Immature natural killer cell (primary cell): Measurements from ENCODE around the gene RALGPS1. TPM values are rescaled to one million over a fixed set of nuclear protein-coding genes. Genes with fewer than 3 reads are reported as not detected.
A peak's percentile ranks its signal among the peaks of the same experiment; 100 is the strongest.

ENCODE experiments used
- DNase-seq, 3 donors: peaks; one replicate each; pipeline ENCODE4 v3.0.0; 2022; ENCODE audit warnings: mixed read lengths in 1 of 3
- H3K27ac Mint-ChIP-seq, 6 donors: one replicate each; pipeline ENCODE4 v1.8.0; 2020; ENCODE audit warnings: mixed read lengths in 6 of 6, mild to moderate bottlenecking in 5 of 6, inconsistent platforms in 4 of 6, moderate library complexity in 3 of 6
- H3K27me3 Mint-ChIP-seq, 3 donors: one replicate each; pipeline ENCODE4 v1.8.0; 2020 to 2021; ENCODE audit warnings: low read depth in 3 of 3, mild to moderate bottlenecking in 3 of 3, mixed read lengths in 3 of 3, moderate library complexity in 3 of 3, inconsistent platforms in 1 of 3
- H3K36me3 Mint-ChIP-seq, 3 donors: one replicate each; pipeline ENCODE4 v1.8.0; 2020; ENCODE audit warnings: mixed read lengths in 3 of 3, inconsistent platforms in 2 of 3, mild to moderate bottlenecking in 2 of 3
- H3K4me1 Mint-ChIP-seq, 2 donors: one replicate each; pipeline ENCODE4 v1.8.0; 2020; ENCODE audit warnings: inconsistent platforms in 2 of 2, mild to moderate bottlenecking in 2 of 2, mixed read lengths in 2 of 2, moderate library complexity in 1 of 2
- H3K4me3 Mint-ChIP-seq, 5 donors: one replicate each; pipeline ENCODE4 v1.8.0; 2020; ENCODE audit warnings: mild to moderate bottlenecking in 5 of 5, mixed read lengths in 5 of 5, inconsistent platforms in 3 of 5, moderate library complexity in 3 of 5
- H3K9me3 Mint-ChIP-seq, 6 donors: one replicate each; pipeline ENCODE4 v1.8.0; 2020; ENCODE audit warnings: mild to moderate bottlenecking in 6 of 6, mixed read lengths in 6 of 6, inconsistent platforms in 4 of 6, moderate library complexity in 3 of 6
- polyA plus RNA-seq, 3 donors: library from polyadenylated mRNA; unstranded; fragments of 300-500 nt; fragmentation: Illumina TruSeq; gene quantifications; one replicate each; pipeline ENCODE4 v1.2.3, GENCODE V29; 2021

Gene RALGPS1
- polyA plus RNA-seq, 3 donors from 2014 or later: 2.6 to 3.4 (median 2.9) TPM

DNA sequence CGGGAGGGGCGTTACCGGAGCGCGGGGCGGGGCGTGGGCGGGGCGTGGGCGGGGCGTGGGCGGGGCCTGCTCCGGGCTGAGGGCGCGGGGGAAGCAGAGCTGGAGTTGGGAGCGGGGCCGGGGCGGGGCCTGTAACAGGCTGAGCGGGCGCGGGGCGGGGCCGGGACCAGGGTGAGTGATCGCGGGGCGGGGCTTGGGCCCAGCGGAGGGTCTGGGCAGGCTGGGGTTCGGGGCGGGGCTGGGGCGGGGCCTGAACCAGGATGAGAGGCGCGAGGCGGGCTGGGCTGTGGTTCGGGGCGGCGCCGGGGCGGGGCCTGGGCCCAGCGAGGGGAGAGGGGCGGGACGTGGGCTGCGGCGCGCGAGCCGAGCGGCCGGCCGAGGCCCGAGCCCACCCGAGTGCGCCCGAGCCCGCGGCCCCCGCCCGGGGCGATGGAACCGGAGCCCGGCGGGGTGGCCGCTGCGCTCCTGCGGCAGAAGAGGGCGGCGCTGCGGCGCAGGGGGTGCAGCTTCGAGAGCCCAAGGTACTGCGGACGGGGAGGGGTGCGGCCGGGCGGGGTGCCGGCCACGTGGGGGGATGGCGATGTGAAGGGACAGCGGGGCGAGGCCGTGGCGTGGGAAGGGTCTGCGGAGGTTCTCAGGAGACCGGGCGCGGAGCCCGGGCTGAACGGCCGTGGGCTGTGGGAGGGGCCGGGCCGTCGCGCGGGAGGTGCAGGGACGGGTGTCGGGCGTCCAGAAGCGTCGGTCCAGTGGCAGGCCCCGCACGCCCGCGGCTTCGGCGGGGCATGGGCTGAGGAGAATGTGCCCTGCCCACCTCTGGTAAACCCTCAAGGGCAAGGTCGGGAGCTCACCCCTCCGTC lies 310.5 kb downstream of the RALGPS1 start:
- Mint-ChIP-seq H3K36me3 (no peaks in the 10 kb centered on the region), H3K4me1 (peaks cover 17 to 20% of the 10 kb centered on the region in 2 donors), H3K27me3 (peaks cover 11 to 17% (median 13%) of the 10 kb centered on the region in 3 donors), H3K27ac (peak overlapping the region in 1 of 6 donors; percentile 80), H3K4me3 (peak overlapping the region; percentile 17 to 93 (median 89)), H3K9me3 (no peaks in the 10 kb centered on the region)
- DNase-seq: peak; percentile 78 to 85 (median 83)

- DNase-seq: no peak
- H3K27me3 Mint-ChIP-seq: peaks cover 11 to 17% (median 13%) of the 10 kb centered on the region in 3 donors
- no peaks in the 10 kb centered on the region for H3K36me3 Mint-ChIP-seq
- H3K4me1 Mint-ChIP-seq: peaks cover 17 to 20% of the 10 kb centered on the region in 2 donors
- no peaks in the 10 kb centered on the region for H3K9me3 Mint-ChIP-seq
- H3K27ac Mint-ChIP-seq: peak overlapping the region in 3 of 6 donors; percentile 46 to 78 (median 64)
- H3K4me3 Mint-ChIP-seq: peak overlapping the region; percentile 80 to 86 (median 85)
Measured at GRCh38 chr9:127225801-127226625, 311.4 kb downstream of the RALGPS1 start.

DNA sequence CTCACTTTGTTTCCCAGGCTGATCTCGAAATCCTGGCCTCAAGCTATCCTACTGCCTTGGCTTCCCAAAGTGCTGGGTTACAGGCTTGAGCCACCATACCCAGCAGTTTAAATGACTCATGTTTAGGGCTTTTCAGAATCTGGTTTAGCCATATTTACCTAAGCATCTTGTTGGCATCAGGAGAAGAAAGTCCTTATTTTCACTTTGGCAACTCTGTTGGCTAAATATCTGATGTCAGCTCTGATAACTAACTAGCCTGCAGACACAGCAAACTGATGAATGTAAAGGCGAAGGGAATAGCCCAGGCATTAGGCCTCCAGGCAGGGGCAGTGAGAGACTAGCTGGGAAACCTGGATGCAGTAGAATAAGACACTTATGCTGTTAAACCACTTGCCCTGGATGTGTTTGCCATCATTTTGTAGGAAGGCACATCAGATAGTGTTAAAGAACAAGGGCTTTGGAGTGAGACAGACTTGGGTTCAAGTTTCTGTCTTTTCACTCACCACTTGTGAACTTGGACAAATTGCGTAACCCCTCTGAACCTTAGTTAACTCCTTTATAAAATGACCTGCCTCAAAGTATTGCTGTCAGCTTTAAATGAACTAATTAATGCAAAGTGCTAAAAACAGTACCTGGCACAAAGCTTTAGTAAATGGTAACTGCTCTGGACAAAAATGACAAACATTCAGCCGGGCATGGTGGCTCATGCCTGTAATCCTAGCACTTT lies 315.3 kb downstream of the RALGPS1 start:
- H3K4me3 Mint-ChIP-seq: no peak overlapping the region
- H3K27me3 Mint-ChIP-seq: peaks cover 4 to 15% (median 10%) of the 10 kb centered on the region in 3 donors
- no peak for DNase-seq
- H3K9me3 Mint-ChIP-seq: no peaks in the 10 kb centered on the region
- no peaks in the 10 kb centered on the region for H3K36me3 Mint-ChIP-seq
- no peak overlapping the region for H3K27ac Mint-ChIP-seq
- H3K4me1 Mint-ChIP-seq: peaks cover 11 to 12% of the 10 kb centered on the region in 2 donors

GRCh38 chr9:127231666-127232065 lies 317.1 kb downstream of the RALGPS1 start:
- no peak overlapping the region for H3K4me3 Mint-ChIP-seq

GRCh38 chr9:127232833-127233549 lies 318.4 kb downstream of the RALGPS1 start:
- Mint-ChIP-seq H3K27me3 (peaks cover 2 to 4% (median 2%) of the 10 kb centered on the region in 3 donors), H3K27ac (no peak overlapping the region), H3K36me3 (no peaks in the 10 kb centered on the region), H3K9me3 (no peaks in the 10 kb centered on the region), H3K4me3 (no peak overlapping the region), H3K4me1 (no peaks in the 10 kb centered on the region)
- no peak for DNase-seq

More at GRCh38 chr9:127231666-127232065, 317.1 kb downstream of the RALGPS1 start:
- Mint-ChIP-seq H3K27ac (no peak overlapping the region), H3K9me3 (no peaks in the 10 kb centered on the region), H3K27me3 (peaks cover 2 to 9% (median 2%) of the 10 kb centered on the region in 3 donors), H3K36me3 (no peaks in the 10 kb centered on the region), H3K4me1 (peaks cover 2% of the 10 kb centered on the region in 2 donors)
- DNase-seq: no peak

DNA sequence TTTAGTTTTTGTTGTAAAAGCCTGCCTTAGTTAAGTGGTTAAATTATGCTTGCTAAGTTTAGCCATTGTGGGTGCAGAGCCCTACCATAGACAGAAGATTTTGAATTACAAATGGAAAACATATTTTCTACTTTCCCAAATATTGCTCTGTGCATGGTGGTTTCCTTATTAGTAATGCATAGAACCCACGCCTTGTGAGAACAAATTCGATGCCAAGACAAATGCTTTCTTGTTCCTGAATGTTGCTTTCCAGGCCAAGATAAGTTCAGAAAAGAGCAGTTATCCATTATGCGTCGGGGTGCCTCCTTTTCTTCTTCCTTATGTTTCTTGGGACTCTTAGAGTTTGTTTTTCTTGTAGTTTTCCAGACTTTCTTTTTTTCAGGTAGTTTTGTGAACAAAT lies 319.0 kb downstream of the RALGPS1 start:
- Mint-ChIP-seq H3K27me3 (peaks cover 2 to 4% (median 2%) of the 10 kb centered on the region in 3 donors), H3K4me3 (no peak overlapping the region), H3K27ac (no peak overlapping the region), H3K9me3 (no peaks in the 10 kb centered on the region), H3K36me3 (no peaks in the 10 kb centered on the region), H3K4me1 (no peaks in the 10 kb centered on the region)
- no peak for DNase-seq

DNA sequence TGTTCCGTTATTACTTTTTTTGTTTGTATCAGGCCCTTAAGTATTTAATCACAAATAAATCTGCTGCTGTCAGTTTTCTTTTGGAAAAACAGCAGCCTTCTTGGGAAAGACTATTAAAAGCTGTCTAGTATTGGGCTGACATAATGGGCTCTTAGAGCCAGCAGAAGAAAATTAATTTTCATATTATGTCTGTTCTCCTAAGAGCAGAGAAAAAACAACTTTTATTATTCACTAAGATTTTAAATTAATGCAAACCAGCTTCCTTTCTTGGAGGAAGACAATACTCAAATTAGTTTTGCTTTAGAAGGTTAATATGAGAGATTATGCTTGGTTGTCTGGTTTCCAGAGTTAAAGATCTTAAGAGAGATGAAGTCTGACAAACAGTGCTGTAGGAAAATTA lies 319.4 kb downstream of the RALGPS1 start:
- Mint-ChIP-seq H3K27ac (no peak overlapping the region), H3K9me3 (no peaks in the 10 kb centered on the region), H3K4me3 (no peak overlapping the region), H3K36me3 (no peaks in the 10 kb centered on the region), H3K4me1 (no peaks in the 10 kb centered on the region), H3K27me3 (peaks cover 2 to 4% (median 2%) of the 10 kb centered on the region in 3 donors)
- no peak for DNase-seq

DNA sequence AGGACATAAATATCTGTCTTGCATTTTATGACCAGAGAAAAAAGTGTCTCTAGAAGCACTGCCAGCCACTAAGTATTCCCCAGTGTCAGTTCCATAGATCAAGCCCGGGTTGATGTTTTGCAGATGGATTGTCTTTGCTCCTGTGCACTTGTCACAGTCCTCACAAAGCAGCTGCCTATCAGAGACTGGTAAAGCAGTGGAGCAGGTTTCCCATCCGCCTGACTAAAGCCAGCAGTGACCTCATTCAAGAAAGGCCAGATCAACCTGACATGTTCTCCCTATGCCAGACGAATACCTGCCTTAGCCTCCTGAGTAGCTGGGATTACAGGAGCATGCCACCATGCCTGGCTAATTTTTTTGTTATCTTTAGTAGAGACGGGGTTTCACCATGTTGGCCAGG lies 323.2 kb downstream of the RALGPS1 start:
- peaks cover 0 to 4% (median 3%) of the 10 kb centered on the region in 3 donors for H3K27me3 Mint-ChIP-seq
- no peak overlapping the region for H3K4me3 Mint-ChIP-seq
- DNase-seq: no peak
- H3K27ac Mint-ChIP-seq: no peak overlapping the region
- no peaks in the 10 kb centered on the region for H3K36me3 Mint-ChIP-seq
- no peaks in the 10 kb centered on the region for H3K9me3 Mint-ChIP-seq
- H3K4me1 Mint-ChIP-seq: no peaks in the 10 kb centered on the region

DNA sequence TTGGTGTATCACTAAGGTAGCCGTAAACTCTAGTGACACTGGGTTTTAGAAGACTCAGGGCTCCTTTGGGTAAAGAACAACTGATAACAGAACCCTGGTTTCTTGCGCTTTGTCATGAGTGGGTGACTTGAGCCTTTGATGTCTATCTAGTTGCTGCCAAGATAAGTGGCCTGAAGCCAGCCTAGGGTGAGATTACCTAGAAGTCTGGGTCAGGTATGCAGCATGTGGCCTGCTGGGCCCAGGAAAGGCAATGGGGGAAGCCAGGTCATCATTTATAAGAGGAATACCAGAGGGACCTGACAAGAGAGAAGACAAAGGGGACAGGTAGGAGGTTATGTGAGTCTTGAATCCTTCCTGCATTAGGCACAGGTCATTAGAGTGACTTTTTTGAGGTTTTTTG lies 326.8 kb downstream of the RALGPS1 start:
- H3K4me1 Mint-ChIP-seq: peaks cover 12 to 19% of the 10 kb centered on the region in 2 donors
- H3K27ac Mint-ChIP-seq: no peak overlapping the region
- no peak overlapping the region for H3K4me3 Mint-ChIP-seq
- no peaks in the 10 kb centered on the region for H3K9me3 Mint-ChIP-seq
- peaks cover 0 to 4% (median 1%) of the 10 kb centered on the region in 3 donors for H3K27me3 Mint-ChIP-seq
- H3K36me3 Mint-ChIP-seq: no peaks in the 10 kb centered on the region
- DNase-seq: no peak

GRCh38 chr9:127244609-127245601 lies 330.3 kb downstream of the RALGPS1 start:
- Mint-ChIP-seq H3K4me3 (peak overlapping the region; percentile 85 to 92 (median 90)), H3K27me3 (peaks cover 0 to 9% (median 1%) of the 10 kb centered on the region in 3 donors), H3K27ac (peak overlapping the region; percentile 63 to 86 (median 74)), H3K36me3 (peaks cover 0 to 4% (median 0%) of the 10 kb centered on the region in 3 donors), H3K4me1 (peaks cover 12 to 19% of the 10 kb centered on the region in 2 donors), H3K9me3 (no peaks in the 10 kb centered on the region)
- DNase-seq: peak; percentile 87 to 90 (median 87)

DNA sequence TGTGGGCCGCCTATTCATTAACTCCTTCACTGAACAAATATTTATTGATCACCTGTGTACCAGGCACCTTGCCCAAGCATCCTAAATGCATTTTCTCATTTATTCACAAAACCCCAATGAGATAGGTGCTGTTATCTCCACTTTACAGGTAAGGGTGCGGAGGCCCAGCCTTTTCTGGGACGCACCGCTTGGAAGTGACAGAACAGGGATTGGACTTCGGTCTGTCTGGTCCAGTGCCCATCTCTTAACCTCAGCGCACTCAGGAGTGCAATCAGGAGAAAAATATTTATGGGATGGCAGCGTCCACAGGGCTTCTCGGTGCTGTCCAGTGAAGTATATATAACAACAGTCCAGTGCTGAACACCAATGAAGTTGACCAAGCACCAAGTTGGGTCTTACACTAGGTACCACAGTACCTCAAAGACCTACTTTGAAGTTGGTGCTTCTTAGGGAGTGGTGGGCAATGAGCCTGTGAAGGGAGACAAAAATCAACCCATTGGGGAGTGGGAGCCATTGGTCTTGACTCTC lies 331.1 kb downstream of the RALGPS1 start:
- DNase-seq: no peak
- H3K36me3 Mint-ChIP-seq: peaks cover 0 to 4% (median 0%) of the 10 kb centered on the region in 3 donors
- peak overlapping the region in 1 of 6 donors; percentile 4 for H3K27ac Mint-ChIP-seq
- H3K4me1 Mint-ChIP-seq: peaks cover 12 to 19% of the 10 kb centered on the region in 2 donors
- no peaks in the 10 kb centered on the region for H3K9me3 Mint-ChIP-seq
- H3K4me3 Mint-ChIP-seq: peak overlapping the region; percentile 85 to 92 (median 90)
- peaks cover 0 to 9% (median 1%) of the 10 kb centered on the region in 3 donors for H3K27me3 Mint-ChIP-seq

DNA sequence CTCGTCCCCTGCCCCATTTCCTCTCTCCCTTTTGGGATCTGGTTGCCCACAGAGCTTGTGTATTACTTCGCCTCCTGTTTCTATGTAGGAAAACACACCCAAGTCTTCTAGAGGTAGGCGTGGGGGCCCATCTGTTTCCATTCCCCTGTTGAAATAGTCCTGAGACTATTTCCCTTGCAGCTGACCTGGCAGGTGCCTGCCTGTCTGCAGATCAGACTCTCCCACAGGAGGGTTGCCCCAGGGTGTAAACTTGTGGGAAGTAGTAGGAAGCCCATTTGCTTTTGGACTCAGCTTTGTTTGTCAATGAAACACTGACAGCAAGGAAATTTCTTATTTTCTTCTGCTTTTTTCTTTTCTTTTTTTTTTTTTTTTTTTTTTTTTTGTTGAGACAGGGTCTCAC lies 333.7 kb downstream of the RALGPS1 start:
- Mint-ChIP-seq H3K27ac (no peak overlapping the region), H3K9me3 (no peaks in the 10 kb centered on the region), H3K4me1 (peaks cover 12 to 19% of the 10 kb centered on the region in 2 donors), H3K36me3 (peaks cover 0 to 4% (median under 1%) of the 10 kb centered on the region in 3 donors), H3K27me3 (peaks cover 0 to 14% (median 0%) of the 10 kb centered on the region in 3 donors), H3K4me3 (no peak overlapping the region)
- DNase-seq: no peak
